Naive thymus-derived CD4-positive, alpha-beta T cell (primary cell): Measurements from ENCODE around the gene XK. TPM values are rescaled to one million over a fixed set of nuclear protein-coding genes. Genes with fewer than 3 reads are reported as not detected.

Source experiments
- ATAC-seq: fragments of 150-1000 bp; cut with Tn5 transposase; 2 replicates; pipeline ENCODE4 v1.10.0; 2021; ENCODE audit warnings: mild to moderate bottlenecking, moderate library complexity
- CTCF ChIA-PET: fragments of 350-600 bp; sonication (Branson Sonifier 250); formaldehyde crosslinking; loops from one replicate; lab custom pipeline; 2021; ENCODE audit warnings: antibody characterized with exemption; lab: Charles Lee
- POLR2A ChIA-PET: fragments of 350-600 bp; sonication (Branson Sonifier 250); formaldehyde crosslinking; loops from one replicate; lab custom pipeline; 2021; ENCODE audit warnings: antibody characterized with exemption, inconsistent platforms; lab: Charles Lee
- DNase-seq, 9 donors: peaks; one replicate each; pipeline versions ENCODE4 v3.0.0 to v3.0.0-alpha.2; 2020 to 2022; ENCODE audit warnings: mixed read lengths in 1 of 9
- H3K27ac ChIP-seq: one replicate; pipeline ENCODE4 v1.7.0; 2013; ENCODE audit warnings: mild to moderate bottlenecking, low read depth, low read length, moderate library complexity
- H3K27me3 ChIP-seq, 2 donors: one replicate each; pipeline ENCODE4 v1.7.0; 2013; ENCODE audit warnings: low read length in 2 of 2, mild to moderate bottlenecking in 2 of 2, moderate library complexity in 2 of 2; ENCODE audit not compliant: control insufficient read depth in 2 of 2, insufficient read depth in 2 of 2
- H3K36me3 ChIP-seq, 3 experiments: 1 replicate in 2 of 3; 2 replicates in 1 of 3; pipeline ENCODE4 v1.7.0; 2013; ENCODE audit warnings: low read length in 3 of 3, mild to moderate bottlenecking in 3 of 3, moderate library complexity in 1 of 3; ENCODE audit not compliant: insufficient read depth in 3 of 3, control insufficient read depth in 2 of 3
- H3K4me1 ChIP-seq, 2 donors: one replicate each; pipeline ENCODE4 v1.7.0; 2013; ENCODE audit warnings: low read length in 2 of 2, mild to moderate bottlenecking in 2 of 2, moderate library complexity in 1 of 2; ENCODE audit not compliant: control insufficient read depth in 2 of 2, insufficient read depth in 2 of 2
- H3K4me3 ChIP-seq: 2 replicates; pipeline ENCODE4 v1.7.0; 2013; ENCODE audit warnings: mild to moderate bottlenecking, low read length
- H3K9me3 ChIP-seq, 3 experiments: 1 replicate in 2 of 3; 2 replicates in 1 of 3; pipeline ENCODE4 v1.7.0; 2013; ENCODE audit warnings: low read length in 3 of 3; ENCODE audit not compliant: control insufficient read depth in 2 of 3
- H3K27ac Mint-ChIP-seq, 9 donors: one replicate each; pipeline ENCODE4 v1.8.0; 2020 to 2022; ENCODE audit warnings: mixed read lengths in 9 of 9, mild to moderate bottlenecking in 8 of 9, moderate library complexity in 5 of 9, inconsistent platforms in 2 of 9
- H3K27me3 Mint-ChIP-seq, 5 donors: one replicate each; pipeline ENCODE4 v1.8.0; 2021 to 2022; ENCODE audit warnings: mixed read lengths in 5 of 5, mild to moderate bottlenecking in 1 of 5
- H3K36me3 Mint-ChIP-seq, 5 donors: one replicate each; pipeline ENCODE4 v1.8.0; 2020 to 2022; ENCODE audit warnings: mixed read lengths in 5 of 5, mild to moderate bottlenecking in 3 of 5, inconsistent platforms in 1 of 5
- H3K4me1 Mint-ChIP-seq, 7 donors: one replicate each; pipeline ENCODE4 v1.8.0; 2020 to 2022; ENCODE audit warnings: mixed read lengths in 7 of 7, mild to moderate bottlenecking in 3 of 7, inconsistent platforms in 1 of 7
- H3K4me3 Mint-ChIP-seq, 10 donors: one replicate each; pipeline ENCODE4 v1.8.0; 2020 to 2022; ENCODE audit warnings: mild to moderate bottlenecking in 10 of 10, mixed read lengths in 10 of 10, moderate library complexity in 6 of 10, inconsistent platforms in 2 of 10
- H3K9me3 Mint-ChIP-seq, 11 donors: one replicate each; pipeline ENCODE4 v1.8.0; 2020 to 2022; ENCODE audit warnings: mixed read lengths in 11 of 11, mild to moderate bottlenecking in 4 of 11, inconsistent platforms in 1 of 11, moderate library complexity in 1 of 11
- intact Hi-C, 2 donors: fragments of 100-400 bp; cut with micrococcal nuclease; formaldehyde crosslinking; loops; one replicate each; pipeline ENCODE4 v1.15.1; 2023
- polyA plus RNA-seq, 2 donors: library from polyadenylated mRNA; unstranded; fragments of 300-500 nt; fragmentation: Illumina TruSeq; gene quantifications; one replicate each; pipeline ENCODE4 v1.2.3, GENCODE V29; 2021
- total RNA-seq, 6 experiments: library from RNA in 5 of 6; stranded (reverse) in 5 of 6; gene quantifications; 1 replicate in 5 of 6; 2 replicates in 1 of 6; pipeline ENCODE4 v1.2.3 and lab custom pipeline; 2021 to 2026

Gene XK
- total and polyA plus RNA-seq, 7 experiments from 2014 or later: 0.07 to 0.19 (median 0.17) TPM; not detected in 4

DNA sequence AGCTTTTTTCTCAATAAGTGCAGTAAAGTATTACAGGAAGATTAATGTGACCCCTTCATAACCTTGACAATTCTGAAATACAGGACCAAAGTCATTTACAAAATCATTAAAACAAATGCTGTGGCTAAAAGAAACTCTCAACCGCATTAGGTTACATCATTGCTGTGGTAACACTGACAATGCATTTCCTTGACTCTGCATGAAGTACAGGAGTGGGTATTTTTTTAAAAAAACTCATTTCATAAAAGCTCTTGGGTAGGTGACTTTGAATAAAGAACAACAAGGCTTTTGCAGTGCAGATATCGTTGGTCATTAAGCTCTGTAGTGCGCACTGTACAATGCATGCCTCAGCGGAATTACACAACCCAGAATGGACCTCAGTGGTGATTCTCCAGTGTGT is 23.4 kb upstream of the XK start:
- Mint-ChIP-seq H3K27ac (no peak overlapping the region), H3K9me3 (no peaks in the 10 kb centered on the region), H3K36me3 (no peaks in the 10 kb centered on the region), H3K4me3 (no peak overlapping the region), H3K27me3 (peaks cover 0 to 4% (median 0%) of the 10 kb centered on the region in 5 donors), H3K4me1 (no peaks in the 10 kb centered on the region)
- CTCF ChIA-PET: interaction anchor here (0.5 kb wide), 1 partner anchor 223 kb away, joined by 3 read pairs; no protein-coding TSS in a partner anchor
- DNase-seq (no peak), ATAC-seq (peak; percentile 29)
- intact Hi-C loops: no loop called here
- POLR2A ChIA-PET: no interaction called here
- H3K9me3 ChIP-seq: no peaks in the 10 kb centered on the region
- H3K36me3 ChIP-seq: no peaks in the 10 kb centered on the region
- no peak overlapping the region for H3K27ac ChIP-seq
- H3K27me3 ChIP-seq: no peaks in the 10 kb centered on the region
- no peaks in the 10 kb centered on the region for H3K4me1 ChIP-seq
- H3K4me3 ChIP-seq: no peak overlapping the region

DNA sequence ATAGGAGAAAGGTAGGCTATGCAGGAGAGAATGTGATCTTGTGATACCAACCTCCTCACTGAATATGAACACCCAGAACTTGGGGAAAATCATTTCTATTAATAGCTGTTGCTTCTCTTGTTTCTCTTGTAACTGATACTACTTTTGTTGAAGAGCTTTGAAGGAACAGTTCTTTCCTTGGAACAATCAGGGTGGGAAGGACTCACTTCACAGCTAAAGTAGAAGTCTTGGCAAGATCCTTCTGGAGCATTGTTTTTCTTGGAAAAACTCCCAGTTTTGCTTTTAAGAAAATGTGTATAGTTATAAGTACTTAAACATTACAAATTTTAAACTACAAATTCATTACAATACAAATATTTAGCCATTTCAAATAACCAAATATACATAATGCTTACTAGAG is 19.1 kb upstream of the XK start:
- H3K27ac Mint-ChIP-seq: no peak overlapping the region
- CTCF ChIA-PET: no interaction called here
- intact Hi-C loops: no loop called here
- H3K36me3 Mint-ChIP-seq: no peaks in the 10 kb centered on the region
- no peak for ATAC-seq
- DNase-seq: no peak
- POLR2A ChIA-PET: no interaction called here
- H3K4me1 ChIP-seq: no peaks in the 10 kb centered on the region
- no peaks in the 10 kb centered on the region for H3K27me3 ChIP-seq
- no peak overlapping the region for H3K4me3 Mint-ChIP-seq
- no peaks in the 10 kb centered on the region for H3K9me3 ChIP-seq
- no peak overlapping the region for H3K27ac ChIP-seq
- H3K27me3 Mint-ChIP-seq: peaks cover 0 to 2% (median 0%) of the 10 kb centered on the region in 5 donors
- no peak overlapping the region for H3K4me3 ChIP-seq
- no peaks in the 10 kb centered on the region for H3K36me3 ChIP-seq
- H3K4me1 Mint-ChIP-seq: no peaks in the 10 kb centered on the region
- peaks cover 0 to 2% (median 0%) of the 10 kb centered on the region in 11 donors for H3K9me3 Mint-ChIP-seq

GRCh38 chrX:37667141-37667540 is 18.4 kb upstream of the XK start:
- Mint-ChIP-seq H3K9me3 (peaks cover 0 to 2% (median 0%) of the 10 kb centered on the region in 11 donors), H3K27me3 (peaks cover 0 to 2% (median 0%) of the 10 kb centered on the region in 5 donors), H3K36me3 (no peaks in the 10 kb centered on the region), H3K4me3 (no peak overlapping the region), H3K4me1 (no peaks in the 10 kb centered on the region), H3K27ac (no peak overlapping the region)
- H3K4me1 ChIP-seq: no peaks in the 10 kb centered on the region
- ChIA-PET CTCF (no interaction called here), POLR2A (no interaction called here)
- DNase-seq: no peak
- no peaks in the 10 kb centered on the region for H3K9me3 ChIP-seq
- ATAC-seq: no peak
- intact Hi-C loops: no loop called here
- H3K27me3 ChIP-seq: no peaks in the 10 kb centered on the region
- no peak overlapping the region for H3K4me3 ChIP-seq
- H3K36me3 ChIP-seq: no peaks in the 10 kb centered on the region
- H3K27ac ChIP-seq: no peak overlapping the region

DNA sequence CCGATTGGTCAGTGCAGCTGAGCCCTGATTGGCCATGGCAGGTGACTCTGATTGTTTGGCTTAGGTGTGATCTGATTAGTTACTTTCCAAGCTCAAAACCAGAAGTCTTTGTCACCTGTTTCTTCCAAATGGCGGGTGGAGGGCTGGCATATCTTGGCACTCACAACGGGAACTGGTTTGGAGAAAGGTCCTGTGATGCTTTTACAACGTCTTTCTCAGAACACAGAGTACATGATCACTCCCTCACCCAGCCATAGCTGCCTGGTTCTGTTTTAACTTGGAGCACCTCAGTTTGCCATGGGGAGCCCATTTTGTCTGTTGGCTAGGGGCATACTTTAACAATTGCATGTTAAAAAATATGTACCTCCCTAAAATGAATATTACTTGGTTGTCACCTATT is 13.0 kb upstream of the XK start:
- ATAC-seq: no peak
- POLR2A ChIA-PET: no interaction called here
- Histone ChIP-seq H3K27ac (no peak overlapping the region), H3K4me1 (no peaks in the 10 kb centered on the region), H3K36me3 (no peaks in the 10 kb centered on the region), H3K9me3 (no peaks in the 10 kb centered on the region), H3K4me3 (no peak overlapping the region), H3K27me3 (no peaks in the 10 kb centered on the region)
- no peak overlapping the region for H3K4me3 Mint-ChIP-seq
- CTCF ChIA-PET: no interaction called here
- no peak overlapping the region for H3K27ac Mint-ChIP-seq
- no peaks in the 10 kb centered on the region for H3K4me1 Mint-ChIP-seq
- H3K9me3 Mint-ChIP-seq: peaks cover 0 to 2% (median 0%) of the 10 kb centered on the region in 11 donors
- no peaks in the 10 kb centered on the region for H3K36me3 Mint-ChIP-seq
- intact Hi-C loops: no loop called here
- H3K27me3 Mint-ChIP-seq: peaks cover 0 to 2% (median 0%) of the 10 kb centered on the region in 5 donors
- no peak for DNase-seq

DNA sequence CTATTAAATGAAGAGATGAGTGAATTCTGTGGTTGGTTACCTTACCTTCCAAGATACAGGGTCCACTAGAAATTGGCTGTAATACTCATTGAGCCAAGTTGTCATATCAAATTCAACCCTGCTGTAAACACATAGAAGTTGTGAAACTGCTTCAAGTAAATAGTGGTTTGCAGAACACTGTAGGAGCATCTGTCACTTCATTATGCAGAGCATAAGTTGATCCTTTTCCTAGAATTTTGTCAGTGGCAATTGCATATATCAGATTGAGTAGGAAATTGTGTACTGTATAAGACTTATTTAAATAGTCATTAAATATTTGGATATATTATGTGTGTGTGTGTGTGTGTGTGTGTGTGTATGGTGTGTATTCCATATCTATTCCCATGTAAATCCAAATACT is 8.8 kb upstream of the XK start:
- Mint-ChIP-seq H3K27me3 (peaks cover 0 to 2% (median 0%) of the 10 kb centered on the region in 5 donors), H3K4me3 (no peak overlapping the region), H3K36me3 (no peaks in the 10 kb centered on the region), H3K9me3 (no peaks in the 10 kb centered on the region), H3K27ac (no peak overlapping the region), H3K4me1 (no peaks in the 10 kb centered on the region)
- Histone ChIP-seq H3K27me3 (no peaks in the 10 kb centered on the region), H3K9me3 (no peaks in the 10 kb centered on the region), H3K27ac (no peak overlapping the region), H3K36me3 (no peaks in the 10 kb centered on the region), H3K4me3 (no peak overlapping the region), H3K4me1 (no peaks in the 10 kb centered on the region)
- ATAC-seq: no peak
- POLR2A ChIA-PET: no interaction called here
- DNase-seq: no peak
- intact Hi-C loops: no loop called here
- CTCF ChIA-PET: no interaction called here

- Mint-ChIP-seq H3K27me3 (peaks cover 0 to 2% (median 0%) of the 10 kb centered on the region in 5 donors), H3K9me3 (no peaks in the 10 kb centered on the region), H3K27ac (no peak overlapping the region), H3K36me3 (no peaks in the 10 kb centered on the region), H3K4me1 (no peaks in the 10 kb centered on the region), H3K4me3 (no peak overlapping the region)
- ChIA-PET POLR2A (no interaction called here), CTCF (no interaction called here)
- DNase-seq (no peak), ATAC-seq (no peak)
- Histone ChIP-seq H3K27me3 (no peaks in the 10 kb centered on the region), H3K36me3 (no peaks in the 10 kb centered on the region), H3K4me1 (no peaks in the 10 kb centered on the region), H3K4me3 (no peak overlapping the region), H3K27ac (no peak overlapping the region), H3K9me3 (no peaks in the 10 kb centered on the region)
- intact Hi-C loops: no loop called here
Observed at GRCh38 chrX:37677243-37677642, 8.3 kb upstream of the XK start.

DNA sequence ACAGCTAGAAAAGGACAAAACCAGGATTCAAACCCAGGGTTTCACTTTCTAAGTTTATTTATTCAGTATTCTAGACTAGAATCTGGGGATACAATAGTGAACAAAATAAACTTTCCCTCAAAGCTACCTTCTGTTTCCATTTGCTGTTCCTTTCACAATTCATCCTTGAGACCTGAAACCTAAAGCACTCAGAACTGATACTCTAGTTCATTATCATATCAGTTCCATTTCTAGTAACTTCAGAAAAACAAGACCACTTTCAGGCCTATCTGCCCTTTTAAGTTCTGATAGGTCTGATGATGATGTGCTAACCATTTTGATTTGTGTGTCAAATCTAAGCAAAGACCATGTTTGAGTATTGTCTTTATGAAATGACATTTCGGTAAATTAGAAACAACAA is 7.8 kb upstream of the XK start:
- no peaks in the 10 kb centered on the region for H3K4me1 ChIP-seq
- intact Hi-C loops: no loop called here
- H3K27ac Mint-ChIP-seq: no peak overlapping the region
- POLR2A ChIA-PET: no interaction called here
- H3K36me3 Mint-ChIP-seq: no peaks in the 10 kb centered on the region
- peaks cover 0 to 6% (median 0%) of the 10 kb centered on the region in 5 donors for H3K27me3 Mint-ChIP-seq
- ATAC-seq (no peak), DNase-seq (no peak)
- H3K27ac ChIP-seq: no peak overlapping the region
- H3K4me1 Mint-ChIP-seq: no peaks in the 10 kb centered on the region
- H3K4me3 ChIP-seq: no peak overlapping the region
- H3K9me3 ChIP-seq: no peaks in the 10 kb centered on the region
- no peaks in the 10 kb centered on the region for H3K9me3 Mint-ChIP-seq
- CTCF ChIA-PET: no interaction called here
- H3K36me3 ChIP-seq: no peaks in the 10 kb centered on the region
- H3K4me3 Mint-ChIP-seq: no peak overlapping the region
- H3K27me3 ChIP-seq: no peaks in the 10 kb centered on the region
